Endothelial cell of umbilical vein (primary cell): ENCODE measurements around the gene FAM53A. TPM values are rescaled to one million over a fixed set of nuclear protein-coding genes. Genes with fewer than 3 reads are reported as not detected.

Experiments
- BruUV-seq: library from RNA; stranded (reverse); fragments of 400-500 nt; replicated peaks from 2 replicates; lab custom pipeline; 2021; lab: Mats Ljungman, UMichigan
- CTCF ChIA-PET: fragments of 300-600, 350-600 bp; sonication (Branson Sonifier 250); formaldehyde crosslinking; loops from one replicate; lab custom pipeline; 2021; ENCODE audit warnings: antibody characterized with exemption, inconsistent platforms; lab: Charles Lee
- POLR2A ChIA-PET: fragments of 300-600, 350-600 bp; sonication (Branson Sonifier 250); formaldehyde crosslinking; loops from one replicate; lab custom pipeline; 2021; ENCODE audit warnings: antibody characterized with exemption, inconsistent platforms; lab: Charles Lee
- DNase-seq: peaks from one replicate; pipeline ENCODE4 v3.0.0-alpha.2; 2011; ENCODE audit warnings: low read depth, low spot score
- FAIRE-seq: peaks from 2 replicates; lab custom pipeline; 2011; peaks lifted over from hg19 to GRCh38; lab: Jason Lieb, UNC
- H2AFZ ChIP-seq: 2 replicates; pipeline ENCODE4 v1.6.0; 2012; ENCODE audit warnings: low read depth, low read length, control low read depth, inconsistent platforms
- H3K27ac ChIP-seq: 2 replicates; pipeline ENCODE4 v1.5.1; 2011; ENCODE audit warnings: low read depth, mild to moderate bottlenecking, control low read depth, low read length, moderate library complexity; ENCODE audit not compliant: insufficient read depth
- H3K27me3 ChIP-seq, 2 experiments: 2 replicates each; pipeline versions ENCODE4 v1.6.0 to v1.6.1; 2011; ENCODE audit warnings: low read length in 2 of 2, mixed read lengths in 1 of 2; ENCODE audit not compliant: control insufficient read depth in 2 of 2, insufficient read depth in 2 of 2
- H3K36me3 ChIP-seq, 2 experiments: 2 replicates in 1 of 2; 3 replicates in 1 of 2; pipeline ENCODE4 v1.5.1; 2011; ENCODE audit warnings: low read length in 2 of 2, mild to moderate bottlenecking in 1 of 2, moderate library complexity in 1 of 2; ENCODE audit not compliant: control insufficient read depth in 2 of 2, insufficient read depth in 2 of 2; ENCODE audit errors: extremely low read depth in 1 of 2
- H3K4me1 ChIP-seq: 3 replicates; pipeline ENCODE4 v1.5.1; 2011; ENCODE audit warnings: mild to moderate bottlenecking, low read length; ENCODE audit not compliant: control insufficient read depth, insufficient read depth; ENCODE audit errors: extremely low read depth
- H3K4me2 ChIP-seq: 2 replicates; pipeline ENCODE4 v1.6.1; 2011; ENCODE audit warnings: low read length, control low read depth, mixed read lengths; ENCODE audit not compliant: insufficient read depth
- H3K4me3 ChIP-seq, 3 experiments: fragments of 200-600 bp in 1 of 3; sonication (generic), shearing (Covaris generic) in 1 of 3; replicated peaks in 1 of 3; 2 replicates each; pipeline ENCODE4 v1.5.1; 2011 to 2016; ENCODE audit warnings: control low read depth in 3 of 3, low read length in 3 of 3, mild to moderate bottlenecking in 2 of 3, inconsistent platforms in 1 of 3, low read depth in 1 of 3, moderate library complexity in 1 of 3; ENCODE audit not compliant: insufficient read depth in 1 of 3
- H3K79me2 ChIP-seq: 2 replicates; pipeline ENCODE4 v1.6.0; 2012; ENCODE audit warnings: low read length, inconsistent platforms; ENCODE audit not compliant: control insufficient read depth, insufficient read depth
- H3K9ac ChIP-seq: replicated peaks from 2 replicates; pipeline ENCODE3; 2011; ENCODE audit warnings: low read length, control low read depth; ENCODE audit not compliant: insufficient read depth; ENCODE audit errors: extremely low read depth
- H3K9me1 ChIP-seq: replicated peaks from 3 replicates; pipeline ENCODE4 v1.6.0; 2011; ENCODE audit warnings: mild to moderate bottlenecking, low read length; ENCODE audit not compliant: control insufficient read depth, insufficient read depth; ENCODE audit errors: extremely low read depth
- H3K9me3 ChIP-seq: replicated peaks from 2 replicates; pipeline ENCODE4 v1.5.1; 2012; ENCODE audit warnings: low read length, inconsistent platforms; ENCODE audit not compliant: control insufficient read depth, insufficient read depth
- H4K20me1 ChIP-seq: replicated peaks from 2 replicates; pipeline ENCODE3; 2011; ENCODE audit warnings: mild to moderate bottlenecking, low read length; ENCODE audit not compliant: control insufficient read depth, insufficient read depth; ENCODE audit errors: extremely low read depth
- EZH2 ChIP-seq: IDR thresholded peaks from 2 replicates; pipeline ENCODE4 v1.6.1; 2012; ENCODE audit warnings: borderline replicate concordance, low read depth, mild to moderate bottlenecking, moderate library complexity, low read length, inconsistent platforms; ENCODE audit not compliant: severe bottlenecking
- FOS ChIP-seq: IDR thresholded peaks from 2 replicates; pipeline ENCODE4 v1.6.1; 2011; ENCODE audit warnings: mild to moderate bottlenecking, low read length, moderate library complexity, borderline replicate concordance; ENCODE audit not compliant: insufficient read depth
- GATA2 ChIP-seq: IDR thresholded peaks from 2 replicates; pipeline ENCODE4 v1.7.0; 2011; ENCODE audit warnings: low read depth, mild to moderate bottlenecking, moderate library complexity, mixed read lengths, low read length; ENCODE audit not compliant: insufficient read length, insufficient read depth
- JUN ChIP-seq: IDR thresholded peaks from 2 replicates; pipeline ENCODE4 v1.6.1; 2011; ENCODE audit warnings: borderline replicate concordance, low read depth; ENCODE audit not compliant: insufficient read length, insufficient read depth
- POLR2A ChIP-seq: IDR thresholded peaks from 2 replicates; pipeline ENCODE4 v1.6.1; 2012; ENCODE audit warnings: low read depth, mild to moderate bottlenecking, control low read depth, low read length
- POLR2AphosphoS5 ChIP-seq: IDR thresholded peaks from 2 replicates; pipeline ENCODE4 v1.6.1; 2012; ENCODE audit warnings: low read depth, mild to moderate bottlenecking, control low read depth, low read length, moderate library complexity; ENCODE audit not compliant: insufficient read depth
- dilution Hi-C: fragments of 300-500 bp; cut with MboI; formaldehyde crosslinking; loops from one replicate; pipeline ENCODE4 v1.15.0; 2019; ENCODE audit warnings: low sequenced_read_pairs; ENCODE audit not compliant: extremely low pct_ligation_motif_present
- intact Hi-C: fragments of 100-400 bp; cut with micrococcal nuclease; formaldehyde crosslinking; loops from one replicate; pipeline ENCODE4 v1.10.0; 2022
- polyA plus RNA-seq, 4 experiments: library from polyadenylated mRNA; depleted of rRNA in 3 of 4; stranded (reverse) in 3 of 4; unstranded in 1 of 4; fragments of >200 nt; gene quantifications; 2 replicates each; pipeline versions ENCODE4 v1.2.1 to v1.2.3, GENCODE V29; 2011 to 2012; ENCODE audit warnings: missing spikeins in 1 of 4
- small RNA-seq: library from RNA; depleted of rRNA; stranded (forward); fragments of <200 nt; gene quantifications from one replicate; pipeline ENCODE3, GENCODE V24; 2012; ENCODE audit warnings: low replicate concordance, low read depth; ENCODE audit not compliant: insufficient read depth, insufficient read length
- total RNA-seq: library from RNA; stranded (reverse); gene quantifications from 2 replicates; pipeline ENCODE4 v1.2.3, GENCODE V29; 2021
- TF ChIP-seq, protein P1 (sequence below), 2 donors: IDR thresholded peaks; 1 replicate in 1 of 2; 2 replicates in 1 of 2; pipeline ENCODE4 v1.5.1; 2011; ENCODE audit warnings: low read length in 2 of 2, mild to moderate bottlenecking in 2 of 2, moderate library complexity in 2 of 2, control low read depth in 1 of 2, inconsistent platforms in 1 of 2, low read depth in 1 of 2; ENCODE audit not compliant: insufficient read depth in 1 of 2; ENCODE audit errors: extremely low read depth in 1 of 2

FAM53A gene
- total and polyA plus RNA-seq, 2 donors (not counting 3 experiments of a cell fraction or from before 2014, with no cell fraction given), result 1.3 to 1.7 TPM

DNA sequence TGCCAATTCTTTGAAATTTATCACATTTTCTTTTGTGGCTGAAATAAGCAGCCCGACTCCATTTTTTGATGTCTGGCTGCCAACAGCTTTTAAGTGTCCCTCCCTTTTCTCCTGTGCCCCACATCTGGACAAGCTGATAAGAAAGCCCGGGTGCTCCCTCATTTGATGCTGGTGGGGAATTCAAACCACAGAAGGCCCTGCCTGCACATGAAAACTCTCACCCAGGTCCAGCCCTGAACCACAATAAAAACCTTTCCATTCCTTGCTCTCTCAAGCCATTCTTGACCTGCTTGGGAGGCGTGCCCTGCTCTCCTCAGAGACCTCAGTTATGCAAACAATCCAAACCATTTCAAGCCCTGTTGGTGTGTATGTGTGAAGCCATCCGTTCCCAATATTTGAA is 93.9 kb downstream of the FAM53A start:
- BruUV-seq, result no TSS peak
- Histone ChIP-seq H3K9me1 (no peaks in the 10 kb centered on the region), H3K27me3 (no peaks in the 10 kb centered on the region), H3K4me2 (no peak overlapping the region), H4K20me1 (no peaks in the 10 kb centered on the region), H3K27ac (no peak overlapping the region), H3K79me2 (no peaks in the 10 kb centered on the region), H2AFZ (no peak overlapping the region), H3K4me1 (no peaks in the 10 kb centered on the region), H3K36me3 (no peaks in the 10 kb centered on the region), H3K4me3 (no peak overlapping the region), H3K9ac (no peak overlapping the region), H3K9me3 (no peaks in the 10 kb centered on the region)
- ChIA-PET CTCF (interaction anchor here (1.0 kb wide), 1 partner anchor 39 kb away, joined by 3 read pairs; no protein-coding TSS in a partner anchor), POLR2A (no interaction called here)
- intact Hi-C loops (no loop called here), dilution Hi-C loops (no loop called here)
- FAIRE-seq (no peak), DNase-seq (no peak)
- TF ChIP-seq FOS (no peak), JUN (no peak), POLR2A (no peak), GATA2 (no peak), POLR2AphosphoS5 (no peak), EZH2 (no peak)
- TF ChIP-seq, protein P1, sequence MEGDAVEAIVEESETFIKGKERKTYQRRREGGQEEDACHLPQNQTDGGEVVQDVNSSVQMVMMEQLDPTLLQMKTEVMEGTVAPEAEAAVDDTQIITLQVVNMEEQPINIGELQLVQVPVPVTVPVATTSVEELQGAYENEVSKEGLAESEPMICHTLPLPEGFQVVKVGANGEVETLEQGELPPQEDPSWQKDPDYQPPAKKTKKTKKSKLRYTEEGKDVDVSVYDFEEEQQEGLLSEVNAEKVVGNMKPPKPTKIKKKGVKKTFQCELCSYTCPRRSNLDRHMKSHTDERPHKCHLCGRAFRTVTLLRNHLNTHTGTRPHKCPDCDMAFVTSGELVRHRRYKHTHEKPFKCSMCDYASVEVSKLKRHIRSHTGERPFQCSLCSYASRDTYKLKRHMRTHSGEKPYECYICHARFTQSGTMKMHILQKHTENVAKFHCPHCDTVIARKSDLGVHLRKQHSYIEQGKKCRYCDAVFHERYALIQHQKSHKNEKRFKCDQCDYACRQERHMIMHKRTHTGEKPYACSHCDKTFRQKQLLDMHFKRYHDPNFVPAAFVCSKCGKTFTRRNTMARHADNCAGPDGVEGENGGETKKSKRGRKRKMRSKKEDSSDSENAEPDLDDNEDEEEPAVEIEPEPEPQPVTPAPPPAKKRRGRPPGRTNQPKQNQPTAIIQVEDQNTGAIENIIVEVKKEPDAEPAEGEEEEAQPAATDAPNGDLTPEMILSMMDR (IDR thresholded peaks at IDR 0.05; ENCODE audit: extremely low read depth in 1 of 2, insufficient read depth in 1 of 2, low read depth in 1 of 2, low read length in 2 of 2), result no peak

Small RNA genes lying within 50 kb of the gene (small RNA-seq; reads per million reads assigned to genes)
- not detected for gene RF00019

Other genes starting within 250 kb of the FAM53A start
- gene SLBP, start 28.0 kb upstream of the FAM53A start, total RNA-seq, result 62.7 and 63.1 TPM in 2 replicates
- 41.2 and 48.3 TPM in 2 replicates for gene SLBP, start 28.0 kb upstream of the FAM53A start, polyA plus RNA-seq
- gene TMEM129, start 37.0 kb upstream of the FAM53A start, total RNA-seq, result 23.2 and 24.8 TPM in 2 replicates
- 33.2 and 53.7 TPM in 2 replicates for gene TMEM129, start 37.0 kb upstream of the FAM53A start, polyA plus RNA-seq
- gene TACC3, start 37.2 kb upstream of the FAM53A start, total RNA-seq, result 123 and 135 TPM in 2 replicates
- gene TACC3, start 37.2 kb upstream of the FAM53A start, polyA plus RNA-seq, result 41.2 and 54.5 TPM in 2 replicates
- 1.2 TPM in 2 replicates for gene FGFR3, start 109.0 kb upstream of the FAM53A start, total RNA-seq
- gene FGFR3, start 109.0 kb upstream of the FAM53A start, polyA plus RNA-seq, result 0.73 and 0.92 TPM in 2 replicates
- 58.3 and 62.5 TPM in 2 replicates for gene LETM1, start 171.8 kb upstream of the FAM53A start, total RNA-seq
- 25.6 and 27.5 TPM in 2 replicates for gene LETM1, start 171.8 kb upstream of the FAM53A start, polyA plus RNA-seq
- 152 and 171 TPM in 2 replicates for gene NSD2, start 187.1 kb upstream of the FAM53A start, total RNA-seq
- gene NSD2, start 187.1 kb upstream of the FAM53A start, polyA plus RNA-seq, result 31.3 and 31.6 TPM in 2 replicates